Prostate gland (tissue), 2 donors: ENCODE results near the gene DEFB124. TPM values are rescaled to one million over a fixed set of nuclear protein-coding genes. Genes with fewer than 3 reads are reported as not detected.

ENCODE experiments used
- DNase-seq: peaks from one replicate; pipeline ENCODE4 v3.0.0-alpha.2; 2019; ENCODE audit warnings: low spot score
- H3K27ac ChIP-seq, 2 donors: fragments of 200-600 bp; sonication (generic); 2 replicates each; pipeline ENCODE4 v1.5.1; 2017 to 2019
- H3K27me3 ChIP-seq: fragments of 200-600 bp; sonication (generic); replicated peaks from 2 replicates; pipeline ENCODE4 v1.5.1; 2019; ENCODE audit not compliant: insufficient read depth
- H3K36me3 ChIP-seq, 2 donors: fragments of 200-600 bp; sonication (generic); 1 replicate in 1 of 2; 2 replicates in 1 of 2; pipeline versions ENCODE4 v1.5.1 to v1.8.1; 2017 to 2019
- H3K4me1 ChIP-seq: fragments of 200-600 bp; sonication (generic); replicated peaks from 2 replicates; pipeline ENCODE4 v1.5.1; 2019
- H3K4me3 ChIP-seq, 2 donors: fragments of 200-600 bp; sonication (generic); 2 replicates each; pipeline ENCODE4 v1.5.1; 2017 to 2019
- H3K9me3 ChIP-seq: fragments of 200-600 bp; sonication (generic); 2 replicates; pipeline ENCODE4 v1.5.1; 2017
- CTCF ChIP-seq, 4 experiments: fragments of 200-600 bp in 2 of 4; fragments of 450-650 bp in 2 of 4; sonication (generic) in 2 of 4; IDR thresholded peaks; 1 replicate in 3 of 4; 2 replicates in 1 of 4; pipeline ENCODE4 v1.5.1; 2016 to 2019; ENCODE audit warnings: antibody characterized with exemption in 4 of 4, mild to moderate bottlenecking in 2 of 4, moderate library complexity in 2 of 4
- POLR2A ChIP-seq: fragments of 450-650 bp; IDR thresholded peaks from one replicate; pipeline ENCODE4 v1.6.1; 2016; ENCODE audit warnings: antibody characterized with exemption, mild to moderate bottlenecking
- POLR2AphosphoS5 ChIP-seq: sonication (generic); formaldehyde crosslinking; IDR thresholded peaks from one replicate; pipeline ENCODE4 v1.6.1; 2017; ENCODE audit warnings: antibody characterized with exemption
- WGBS: methylation state at CpG from one replicate; pipeline ENCODE4 v1.1.5; 2018; 5-methylcytosine and 5-hydroxymethylcytosine counted together
- intact Hi-C: fragments of 100-400 bp; cut with DNase I; formaldehyde crosslinking; loops from one replicate; pipeline ENCODE4 v1.14.2; 2022
- total RNA-seq, 2 donors: library from RNA; depleted of rRNA; stranded (reverse); fragments of >200 nt; gene quantifications; one replicate each; pipeline ENCODE4 v1.1.0, GENCODE V29; 2016

Gene DEFB124
- total RNA-seq, 2 donors from 2014 or later = not detected

- DNase-seq = no peak
- Histone ChIP-seq H3K36me3 (no peaks in the 10 kb centered on the region), H3K9me3 (no peaks in the 10 kb centered on the region), H3K4me1 (no peaks in the 10 kb centered on the region), H3K27me3 (peaks cover 3% of the 10 kb centered on the region), H3K27ac (no peak overlapping the region), H3K4me3 (no peak overlapping the region)
- intact Hi-C loops = no loop called here
- WGBS = 44% methylated on average over 2 of the region's 2 CpGs
- TF ChIP-seq CTCF (IDR thresholded peaks at IDR 0.05) = no peak
- TF ChIP-seq POLR2A = no peak
- TF ChIP-seq POLR2AphosphoS5 = no peak
Observed at GRCh38 chr20:31488115-31488514, 13.2 kb upstream of the DEFB124 start.

- 12% methylated on average over 30 of the region's 31 CpGs for WGBS
- TF ChIP-seq CTCF (IDR thresholded peaks at IDR 0.05) (no peak), POLR2AphosphoS5 (no peak), POLR2A (no peak)
- Histone ChIP-seq H3K27me3 (peaks cover 3% of the 10 kb centered on the region), H3K4me3 (no peak overlapping the region), H3K9me3 (no peaks in the 10 kb centered on the region), H3K4me1 (no peaks in the 10 kb centered on the region), H3K27ac (peak overlapping the region; percentile 35 to 49), H3K36me3 (no peaks in the 10 kb centered on the region)
- intact Hi-C loops = no loop called here
- no peak for DNase-seq
Observed at GRCh38 chr20:31485450-31486339, 10.8 kb upstream of the DEFB124 start.

- H3K9me3 ChIP-seq = no peaks in the 10 kb centered on the region
- H3K27ac ChIP-seq = no peak overlapping the region
- intact Hi-C loops = no loop called here
- no peak for DNase-seq
- H3K27me3 ChIP-seq = peaks cover 3% of the 10 kb centered on the region
- no peaks in the 10 kb centered on the region for H3K36me3 ChIP-seq
- 41% methylated on average over 31 of the region's 36 CpGs for WGBS
- TF ChIP-seq POLR2AphosphoS5 (no peak), CTCF (IDR thresholded peaks at IDR 0.05) (no peak), POLR2A (no peak)
- no peak overlapping the region for H3K4me3 ChIP-seq
- no peaks in the 10 kb centered on the region for H3K4me1 ChIP-seq
Observed at GRCh38 chr20:31484001-31484400, 9.1 kb upstream of the DEFB124 start.

- TF ChIP-seq POLR2AphosphoS5 (no peak), CTCF (IDR thresholded peaks at IDR 0.05) (no peak)
- H3K27me3 ChIP-seq = peaks cover 17% of the 10 kb centered on the region
- H3K4me1 ChIP-seq = no peaks in the 10 kb centered on the region
- DNase-seq = no peak
- H3K27ac ChIP-seq = no peak overlapping the region
- intact Hi-C loops = no loop called here
- H3K4me3 ChIP-seq = no peak overlapping the region
- no peaks in the 10 kb centered on the region for H3K36me3 ChIP-seq
- WGBS = 58% methylated on average over 6 of the region's 6 CpGs
- H3K9me3 ChIP-seq = no peaks in the 10 kb centered on the region
Observed at GRCh38 chr20:31476643-31477215, 1.8 kb upstream of the DEFB124 start.

- intact Hi-C loops = no loop called here
Observed at GRCh38 chr20:31476294-31476585, 1.3 kb upstream of the DEFB124 start.

More at GRCh38 chr20:31476294-31476585, 1.3 kb upstream of the DEFB124 start:
- Histone ChIP-seq H3K27ac (no peak overlapping the region), H3K36me3 (no peaks in the 10 kb centered on the region), H3K27me3 (peaks cover 17% of the 10 kb centered on the region), H3K9me3 (no peaks in the 10 kb centered on the region), H3K4me3 (no peak overlapping the region), H3K4me1 (no peaks in the 10 kb centered on the region)
- no peak for DNase-seq
- 48% methylated on average over 6 of the region's 6 CpGs for WGBS
- no peak for TF ChIP-seq CTCF (IDR thresholded peaks at IDR 0.05)
- TF ChIP-seq POLR2A = no peak
- no peak for TF ChIP-seq POLR2AphosphoS5
